ENCODE measurements around the gene TBC1D12. TPM values are rescaled to one million over a fixed set of nuclear protein-coding genes. Genes with fewer than 3 reads are reported as not detected.

The TBC1D12 gene
- total RNA-seq, 2 experiments from 2014 or later: 0.27 to 0.42 TPM

GRCh38 chr10:94443549-94443948 lies 41.2 kb downstream of the TBC1D12 start:
- POLR2A ChIA-PET: no interaction called here
- no peaks in the 10 kb centered on the region for H3K9me3 Mint-ChIP-seq
- CTCF ChIA-PET: interaction anchor here (0.8 to 1.1 kb wide), 4 partner anchors 9 to 170 kb away, joined by 3 to 5 read pairs (median 4); no protein-coding TSS in a partner anchor
- H3K27ac Mint-ChIP-seq: no peak overlapping the region
- ATAC-seq (ENCODE audit: poor library complexity): no peak
- no peak overlapping the region for H3K4me3 Mint-ChIP-seq
- H3K9me3 ChIP-seq (ENCODE audit: control insufficient read depth in 1 of 2, insufficient read depth in 1 of 2, low read length in 2 of 2): peaks cover 0 to 4% of the 10 kb centered on the region in 2 experiments
- TF ChIP-seq CTCF (IDR thresholded peaks at IDR 0.05): no peak
- no peaks in the 10 kb centered on the region for H3K36me3 Mint-ChIP-seq (ENCODE audit: low read depth)
- intact Hi-C loops (cut with DNase I, micrococcal nuclease): loop anchor here in 1 of 2 experiments (2.0 kb wide), 1 partner anchor 163 kb away; no protein-coding TSS in a partner anchor
- peaks cover 23% of the 10 kb centered on the region for H3K27me3 Mint-ChIP-seq
- H3K27ac ChIP-seq (ENCODE audit: low read depth in 1 of 2, low read length in 2 of 2): no peak overlapping the region
- DNase-seq: no peak
- H3K27me3 ChIP-seq (ENCODE audit: control insufficient read depth in 1 of 2, insufficient read depth in 2 of 2, low read length in 2 of 2): no peaks in the 10 kb centered on the region
- H3K36me3 ChIP-seq (ENCODE audit: insufficient read depth, low read length): no peaks in the 10 kb centered on the region
- H3K4me1 Mint-ChIP-seq (ENCODE audit: low read depth): no peaks in the 10 kb centered on the region
- H3K4me3 ChIP-seq (ENCODE audit: low read length): no peak overlapping the region
- no peaks in the 10 kb centered on the region for H3K4me1 ChIP-seq (ENCODE audit: insufficient read depth, low read length)

- Mint-ChIP-seq H3K27me3 (peaks cover 4% of the 10 kb centered on the region), H3K36me3 (ENCODE audit: low read depth) (no peaks in the 10 kb centered on the region), H3K9me3 (peaks cover 4% of the 10 kb centered on the region), H3K4me1 (ENCODE audit: low read depth) (no peaks in the 10 kb centered on the region), H3K27ac (no peak overlapping the region), H3K4me3 (no peak overlapping the region)
- no peak overlapping the region for H3K27ac ChIP-seq (ENCODE audit: low read depth in 1 of 2, low read length in 2 of 2)
- TF ChIP-seq CTCF (IDR thresholded peaks at IDR 0.05): no peak
- no peaks in the 10 kb centered on the region for H3K4me1 ChIP-seq (ENCODE audit: insufficient read depth, low read length)
- ChIA-PET POLR2A (no interaction called here), CTCF (no interaction called here)
- ATAC-seq (ENCODE audit: poor library complexity) (no peak), DNase-seq (no peak)
- H3K4me3 ChIP-seq (ENCODE audit: low read length): no peak overlapping the region
- no peaks in the 10 kb centered on the region for H3K27me3 ChIP-seq (ENCODE audit: control insufficient read depth in 1 of 2, insufficient read depth in 2 of 2, low read length in 2 of 2)
- H3K9me3 ChIP-seq (ENCODE audit: control insufficient read depth in 1 of 2, insufficient read depth in 1 of 2, low read length in 2 of 2): peaks cover 3 to 7% of the 10 kb centered on the region in 2 experiments
- intact Hi-C loops (cut with DNase I, micrococcal nuclease): no loop called here
- no peaks in the 10 kb centered on the region for H3K36me3 ChIP-seq (ENCODE audit: insufficient read depth, low read length)
These were observed 48.4 kb downstream of the TBC1D12 start for GRCh38 chr10:94450782-94451181.

DNA sequence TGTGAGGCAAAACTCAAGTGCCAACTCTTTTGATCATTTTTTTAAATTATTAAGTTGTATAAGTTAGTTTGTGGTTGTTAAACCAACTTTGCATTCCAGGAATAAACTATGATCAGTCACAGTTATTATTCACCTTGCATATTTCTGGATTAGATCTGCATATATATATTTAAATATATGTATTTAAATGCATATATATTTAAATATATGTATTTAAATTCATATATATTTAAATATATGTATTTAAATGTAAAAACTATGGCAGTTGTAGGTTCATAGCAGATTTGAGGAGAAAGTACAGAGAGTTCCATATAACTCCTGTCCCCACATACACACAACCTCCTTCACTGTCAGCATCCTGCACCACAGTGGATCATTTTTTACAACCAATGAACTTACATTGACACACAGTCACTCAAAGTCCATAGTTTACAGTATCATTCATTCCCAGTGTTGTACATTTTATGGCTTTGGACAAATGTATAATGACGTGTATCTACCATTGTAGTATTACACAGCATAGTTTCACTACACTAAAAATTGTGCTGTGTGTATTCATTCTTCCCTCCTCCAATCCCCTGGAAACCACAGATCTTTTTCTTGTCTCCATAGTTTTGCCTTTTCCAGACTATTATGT lies 49.7 kb downstream of the TBC1D12 start:
- Histone ChIP-seq H3K9me3 (ENCODE audit: control insufficient read depth in 1 of 2, insufficient read depth in 1 of 2, low read length in 2 of 2) (peaks cover 3 to 7% of the 10 kb centered on the region in 2 experiments), H3K4me3 (ENCODE audit: low read length) (no peak overlapping the region), H3K27ac (ENCODE audit: low read depth in 1 of 2, low read length in 2 of 2) (no peak overlapping the region), H3K36me3 (ENCODE audit: insufficient read depth, low read length) (no peaks in the 10 kb centered on the region), H3K4me1 (ENCODE audit: insufficient read depth, low read length) (no peaks in the 10 kb centered on the region), H3K27me3 (ENCODE audit: control insufficient read depth in 1 of 2, insufficient read depth in 2 of 2, low read length in 2 of 2) (no peaks in the 10 kb centered on the region)
- no peak overlapping the region for H3K27ac Mint-ChIP-seq
- peaks cover 4% of the 10 kb centered on the region for H3K27me3 Mint-ChIP-seq
- no peaks in the 10 kb centered on the region for H3K4me1 Mint-ChIP-seq (ENCODE audit: low read depth)
- H3K36me3 Mint-ChIP-seq (ENCODE audit: low read depth): no peaks in the 10 kb centered on the region
- POLR2A ChIA-PET: no interaction called here
- no peak for TF ChIP-seq CTCF (IDR thresholded peaks at IDR 0.05)
- ATAC-seq (ENCODE audit: poor library complexity) (no peak), DNase-seq (no peak)
- no peak overlapping the region for H3K4me3 Mint-ChIP-seq
- CTCF ChIA-PET: interaction anchor here (1.4 kb wide), 1 partner anchor 8 kb away, joined by 3 read pairs; no protein-coding TSS in a partner anchor
- peaks cover 12% of the 10 kb centered on the region for H3K9me3 Mint-ChIP-seq
- intact Hi-C loops (cut with DNase I, micrococcal nuclease): no loop called here

Measured in CD4-positive, alpha-beta T cell (primary cell).